K562 (cell line): ENCODE data around the gene HSD17B2. TPM values are rescaled to one million over a fixed set of nuclear protein-coding genes. Genes with fewer than 3 reads are reported as not detected.

Experiments
- ATAC-seq: fragments of 200-7000 bp; cut with Tn5 transposase; 3 replicates; pipeline ENCODE4 v1.9.1; 2020; ENCODE audit warnings: moderate library complexity
- BruUV-seq: library from RNA; stranded (reverse); fragments of 400-500 nt; replicated peaks from 2 replicates; lab custom pipeline; 2021; lab: Mats Ljungman, UMichigan
- CTCF ChIA-PET: fragments of 300-600 bp; formaldehyde crosslinking; extraction: SDS; loops from one replicate; lab custom pipeline; 2021; ENCODE audit warnings: low intra/inter-chr PET ratio; lab: Yijun Ruan, JAX
- POLR2A ChIA-PET: fragments of 300-600, 350-650 bp; sonication (Branson Sonifier 250); formaldehyde crosslinking; extraction: SDS; loops from one replicate; lab custom pipeline; 2021; ENCODE audit warnings: antibody characterized with exemption, inconsistent platforms; lab: Yijun Ruan, JAX
- DNase-seq, 4 experiments: peaks; one replicate each; pipeline versions ENCODE4 v3.0.0 to v3.0.0-alpha.2; 2011 to 2018; ENCODE audit warnings: low spot score in 3 of 4, mixed read lengths in 3 of 4; ENCODE audit errors: extremely low read depth in 1 of 4
- FAIRE-seq: peaks from 2 replicates; lab custom pipeline; 2011; peaks lifted over from hg19 to GRCh38; lab: Jason Lieb, UNC
- H2AFZ ChIP-seq: 2 replicates; pipeline ENCODE4 v1.6.0; 2011; ENCODE audit warnings: low read depth, low read length, control low read depth, inconsistent platforms
- H3K27ac ChIP-seq: fragments of 200-600 bp; 3 replicates; pipeline ENCODE4 v1.8.0; 2011; ENCODE audit warnings: low read depth, mild to moderate bottlenecking, control low read depth, inconsistent platforms, low read length, moderate library complexity, mixed read lengths; ENCODE audit errors: extremely low read depth
- H3K27me3 ChIP-seq, 2 experiments: fragments of 300-600 bp in 1 of 2; 2 replicates in 1 of 2; 3 replicates in 1 of 2; pipeline versions ENCODE4 v1.6.0 to v1.8.0; 2011; ENCODE audit warnings: inconsistent platforms in 2 of 2, low read length in 2 of 2, mild to moderate bottlenecking in 1 of 2, mixed read lengths in 1 of 2, moderate library complexity in 1 of 2; ENCODE audit not compliant: control insufficient read depth in 2 of 2, insufficient read depth in 2 of 2
- H3K36me3 ChIP-seq: fragments of 300-600 bp; 3 replicates; pipeline ENCODE4 v1.8.0; 2011; ENCODE audit warnings: mild to moderate bottlenecking, low read length, inconsistent platforms; ENCODE audit not compliant: control insufficient read depth, insufficient read depth
- H3K4me1 ChIP-seq, 2 experiments: fragments of 200-600 bp in 1 of 2; replicated peaks in 1 of 2; 2 replicates in 1 of 2; 3 replicates in 1 of 2; pipeline versions ENCODE4 v1.5.1 to v1.8.0; 2011; ENCODE audit warnings: inconsistent platforms in 2 of 2, low read length in 2 of 2, mild to moderate bottlenecking in 1 of 2, mixed read lengths in 1 of 2, moderate library complexity in 1 of 2; ENCODE audit not compliant: control insufficient read depth in 2 of 2, insufficient read depth in 2 of 2
- H3K4me2 ChIP-seq: 2 replicates; pipeline ENCODE4 v1.6.1; 2011; ENCODE audit warnings: low read length, control low read depth, inconsistent platforms, mixed read lengths; ENCODE audit not compliant: insufficient read depth
- H3K4me3 ChIP-seq: fragments of 200-600 bp; sonication (generic), shearing (Covaris generic); 2 replicates; pipeline ENCODE4 v1.5.1; 2016; ENCODE audit warnings: control low read depth, inconsistent platforms
- H3K79me2 ChIP-seq: fragments of 200-600 bp; 3 replicates; pipeline ENCODE4 v1.8.0; 2011; ENCODE audit warnings: low read length, inconsistent platforms; ENCODE audit not compliant: control insufficient read depth, insufficient read depth
- H3K9ac ChIP-seq, 2 experiments: 2 replicates each; pipeline versions ENCODE4 v1.6.0 to v1.6.1; 2011; ENCODE audit warnings: low read depth in 2 of 2, low read length in 2 of 2, control low read depth in 1 of 2, inconsistent platforms in 1 of 2, mild to moderate bottlenecking in 1 of 2, mixed read lengths in 1 of 2; ENCODE audit not compliant: insufficient read depth in 1 of 2
- H3K9me1 ChIP-seq: one replicate; pipeline ENCODE4 v1.6.0; 2011; ENCODE audit warnings: inconsistent platforms, mild to moderate bottlenecking, low read length, moderate library complexity; ENCODE audit not compliant: control insufficient read depth, insufficient read depth
- H3K9me3 ChIP-seq: replicated peaks from 2 replicates; pipeline ENCODE4 v1.5.1; 2011; ENCODE audit warnings: low read depth, low read length, inconsistent platforms; ENCODE audit not compliant: control insufficient read depth, insufficient read depth
- H4K20me1 ChIP-seq: replicated peaks from 2 replicates; pipeline ENCODE4 v1.6.1; 2011; ENCODE audit warnings: low read length, inconsistent platforms, mixed read lengths; ENCODE audit not compliant: control insufficient read depth, insufficient read depth
- ARID3B ChIP-seq: fragments of 250-450 bp; sonication (Bioruptor Pico); IDR thresholded peaks from 2 replicates; pipeline ENCODE4 v1.4.0; 2020; ENCODE audit warnings: borderline replicate concordance
- HMGXB4 ChIP-seq: sonication (generic); formaldehyde crosslinking; IDR thresholded peaks from 2 replicates; pipeline ENCODE4 v1.8.1; 2023; ENCODE audit warnings: mild to moderate bottlenecking, missing genetic modification reagents
- KAT7 ChIP-seq: sonication (generic); formaldehyde crosslinking; IDR thresholded peaks from 2 replicates; pipeline ENCODE4 v1.8.0; 2022; ENCODE audit warnings: missing genetic modification reagents, mild to moderate bottlenecking, borderline replicate concordance
- NCOR1 ChIP-seq: fragments of 450-650 bp; IDR thresholded peaks from 2 replicates; pipeline ENCODE4 v1.6.1; 2016; ENCODE audit warnings: mild to moderate bottlenecking, moderate library complexity
- RBFOX2 ChIP-seq: fragments of 200-400 bp; formaldehyde crosslinking; IDR thresholded peaks from 2 replicates; pipeline ENCODE4 v1.6.1; 2017; ENCODE audit warnings: low read depth, mild to moderate bottlenecking, low read length, moderate library complexity
- TEAD4 ChIP-seq, 2 experiments: sonication (generic) in 1 of 2; formaldehyde crosslinking in 1 of 2; IDR thresholded peaks; 2 replicates each; pipeline versions ENCODE4 v1.6.1 to v1.8.0; 2012 to 2022; ENCODE audit warnings: borderline replicate concordance in 1 of 2, inconsistent platforms in 1 of 2, low read length in 1 of 2, mild to moderate bottlenecking in 1 of 2, missing genetic modification reagents in 1 of 2
- TFAP4 ChIP-seq: sonication (generic); formaldehyde crosslinking; IDR thresholded peaks from 2 replicates; pipeline ENCODE4 v1.8.0; 2022; ENCODE audit warnings: missing genetic modification reagents, mild to moderate bottlenecking, moderate library complexity, borderline replicate concordance
- ZHX1 ChIP-seq: fragments of 150-350 bp; conservative IDR thresholded peaks from 2 replicates; pipeline ENCODE4 v1.6.1; 2014; ENCODE audit warnings: low read length
- ZNF511 ChIP-seq: sonication (generic); formaldehyde crosslinking; IDR thresholded peaks from 2 replicates; pipeline ENCODE4 v1.8.0; 2022; ENCODE audit warnings: mild to moderate bottlenecking, missing genetic modification reagents
- WGBS: fragments of 100-300 bp; shearing (Covaris generic); methylation state at CpG from one replicate; pipeline ENCODE4 v1.1.6; 2016; ENCODE audit warnings: low coverage, mixed read lengths; ENCODE audit not compliant: insufficient coverage; ENCODE audit errors: missing lambda C conversion rate; 5-methylcytosine and 5-hydroxymethylcytosine counted together
- in situ Hi-C: fragments of 300-500 bp; cut with MboI; formaldehyde crosslinking; loops from 4 replicates; pipeline ENCODE4 v1.15.0; 2018; ENCODE audit warnings: inconsistent platforms, mixed read lengths
- intact Hi-C: fragments of 100-400 bp; cut with micrococcal nuclease; formaldehyde crosslinking; loops from 2 replicates; pipeline ENCODE4 v1.14.2; 2022
- polyA plus RNA-seq, 8 experiments: library from polyadenylated mRNA; depleted of rRNA in 4 of 8; stranded (reverse) in 5 of 8; unstranded in 3 of 8; fragments of >200 nt; fragmentation: Nextera tagmentation in 2 of 8; fragmentation: Illumina TruSeq in 1 of 8; extraction: Ambion mirVana in 2 of 8; extraction: Trizol in 1 of 8; gene quantifications; 2 replicates each; pipeline versions ENCODE4 v1.2.1 to v1.2.3, GENCODE V29; 2011 to 2014; ENCODE audit warnings: inconsistent platforms in 1 of 8, missing spikeins in 1 of 8
- total RNA-seq, 7 experiments: library from RNA; depleted of rRNA in 6 of 7; stranded (reverse); fragments of >200 nt in 6 of 7; fragmentation: Illumina TruSeq in 2 of 7; extraction: Trizol in 2 of 7; gene quantifications; 2 replicates each; pipeline versions ENCODE4 v1.2.1 to v1.2.3, GENCODE V29; 2011 to 2021; ENCODE audit warnings: low replicate concordance in 1 of 7
- TF ChIP-seq, protein P1 (sequence below): fragments of 250-450 bp; sonication (Bioruptor Pico); IDR thresholded peaks from 2 replicates; pipeline ENCODE4 v1.5.0; 2022; ENCODE audit warnings: mild to moderate bottlenecking

HSD17B2 gene
- total and polyA plus RNA-seq, 9 of the 15 experiments (the other 6 are each of a cell fraction or from before 2014, with no cell fraction given), result not detected

DNA sequence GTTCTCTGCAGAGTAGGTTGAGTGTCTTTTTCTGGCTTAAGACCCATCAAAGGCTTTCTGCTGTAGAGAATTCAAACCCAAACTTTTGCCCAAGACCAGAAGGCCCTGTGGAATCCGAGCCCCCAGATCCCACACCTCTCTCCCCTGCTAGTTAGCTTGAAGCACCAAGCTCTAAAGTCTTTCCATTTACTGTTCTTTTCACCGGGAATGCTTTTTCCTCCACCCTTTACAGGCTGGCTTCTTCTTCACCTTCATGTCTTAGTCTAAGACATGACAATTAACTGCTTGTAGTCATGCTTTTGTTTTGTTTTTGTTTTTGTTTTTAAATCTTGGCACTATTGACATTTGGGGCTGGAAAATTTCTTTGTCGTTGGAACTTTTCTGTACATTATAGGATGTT, 15.5 kb downstream of the HSD17B2 start:
- no peaks in the 10 kb centered on the region for H3K4me1 ChIP-seq
- peaks cover 0 to 8% of the 10 kb centered on the region in 2 experiments; a peak in 1 of 5 replicates for H3K27me3 ChIP-seq
- POLR2A ChIA-PET, result interaction anchor here (1.2 kb wide), 1 partner anchor 10 kb away, joined by 3 read pairs; no protein-coding TSS in a partner anchor
- H3K79me2 ChIP-seq, result no peaks in the 10 kb centered on the region
- FAIRE-seq (no peak), DNase-seq (no peak), ATAC-seq (no peak)
- no peak overlapping the region for H3K4me2 ChIP-seq
- H3K27ac ChIP-seq, result no peak overlapping the region
- H3K36me3 ChIP-seq, result no peaks in the 10 kb centered on the region
- H2AFZ ChIP-seq, result no peak overlapping the region
- no peaks in the 10 kb centered on the region for H3K9me3 ChIP-seq
- intact Hi-C loops (no loop called here), in situ Hi-C loops (no loop called here)
- BruUV-seq, result no TSS peak
- 0% methylated on average over 3 of the region's 3 CpGs for WGBS
- CTCF ChIA-PET, result no interaction called here
- no peak overlapping the region for H3K4me3 ChIP-seq
- no peak overlapping the region for H3K9ac ChIP-seq
- H4K20me1 ChIP-seq, result no peaks in the 10 kb centered on the region
- H3K9me1 ChIP-seq, result no peaks in the 10 kb centered on the region
- TF ChIP-seq, protein P1, sequence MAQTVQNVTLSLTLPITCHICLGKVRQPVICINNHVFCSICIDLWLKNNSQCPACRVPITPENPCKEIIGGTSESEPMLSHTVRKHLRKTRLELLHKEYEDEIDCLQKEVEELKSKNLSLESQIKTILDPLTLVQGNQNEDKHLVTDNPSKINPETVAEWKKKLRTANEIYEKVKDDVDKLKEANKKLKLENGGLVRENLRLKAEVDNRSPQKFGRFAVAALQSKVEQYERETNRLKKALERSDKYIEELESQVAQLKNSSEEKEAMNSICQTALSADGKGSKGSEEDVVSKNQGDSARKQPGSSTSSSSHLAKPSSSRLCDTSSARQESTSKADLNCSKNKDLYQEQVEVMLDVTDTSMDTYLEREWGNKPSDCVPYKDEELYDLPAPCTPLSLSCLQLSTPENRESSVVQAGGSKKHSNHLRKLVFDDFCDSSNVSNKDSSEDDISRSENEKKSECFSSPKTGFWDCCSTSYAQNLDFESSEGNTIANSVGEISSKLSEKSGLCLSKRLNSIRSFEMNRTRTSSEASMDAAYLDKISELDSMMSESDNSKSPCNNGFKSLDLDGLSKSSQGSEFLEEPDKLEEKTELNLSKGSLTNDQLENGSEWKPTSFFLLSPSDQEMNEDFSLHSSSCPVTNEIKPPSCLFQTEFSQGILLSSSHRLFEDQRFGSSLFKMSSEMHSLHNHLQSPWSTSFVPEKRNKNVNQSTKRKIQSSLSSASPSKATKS (CRISPR knock-in tag), result no peak
- TF ChIP-seq HMGXB4, result no peak
- TF ChIP-seq ARID3B (CRISPR knock-in tag), result no peak
- TF ChIP-seq ZHX1, result no peak
- TF ChIP-seq RBFOX2, result no peak
- no peak for TF ChIP-seq TEAD4 (IDR thresholded peaks at IDR 0.05; ENCODE audit: low read length)
- TF ChIP-seq TEAD4 (CRISPR knock-in tag; IDR thresholded peaks at IDR 0.05; ENCODE audit: borderline replicate concordance), result no peak
- TF ChIP-seq TFAP4 (CRISPR knock-in tag), result no peak
- no peak for TF ChIP-seq NCOR1
- TF ChIP-seq ZNF511 (CRISPR knock-in tag), result no peak
- no peak for TF ChIP-seq KAT7
